Measurements from ENCODE around the gene TTC8.
"Not testable (repeated sequence)": the region's sequence is repeated elsewhere in the genome, so short reads cannot be mapped to it uniquely, and the experiment has no call there.

TTC8 gene

DNA sequence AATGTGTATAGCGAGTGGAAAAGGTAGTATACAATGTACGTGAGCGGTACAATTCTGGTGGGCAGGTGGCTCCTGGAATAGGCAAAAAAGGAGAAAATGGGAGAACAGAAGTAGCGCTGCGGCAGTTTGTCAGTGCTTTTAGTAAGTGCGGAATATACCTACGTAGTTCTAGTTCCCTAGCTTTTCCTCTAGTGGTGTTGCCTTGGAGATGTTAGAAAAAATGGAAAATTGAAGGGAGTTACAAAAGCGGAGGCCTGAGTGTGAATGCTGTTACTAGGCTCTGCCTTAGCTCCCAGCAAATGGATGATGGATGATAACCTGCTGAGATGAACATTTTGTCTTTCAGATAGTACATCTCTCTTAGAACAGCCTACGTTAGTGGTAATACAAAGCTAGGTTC lies 1.1 kb downstream of the TTC8 start:
- DNase-seq: no peak

- no peak for DNase-seq
Observed at GRCh38 chr14:88829188-88829587, 4.7 kb downstream of the TTC8 start.

DNA sequence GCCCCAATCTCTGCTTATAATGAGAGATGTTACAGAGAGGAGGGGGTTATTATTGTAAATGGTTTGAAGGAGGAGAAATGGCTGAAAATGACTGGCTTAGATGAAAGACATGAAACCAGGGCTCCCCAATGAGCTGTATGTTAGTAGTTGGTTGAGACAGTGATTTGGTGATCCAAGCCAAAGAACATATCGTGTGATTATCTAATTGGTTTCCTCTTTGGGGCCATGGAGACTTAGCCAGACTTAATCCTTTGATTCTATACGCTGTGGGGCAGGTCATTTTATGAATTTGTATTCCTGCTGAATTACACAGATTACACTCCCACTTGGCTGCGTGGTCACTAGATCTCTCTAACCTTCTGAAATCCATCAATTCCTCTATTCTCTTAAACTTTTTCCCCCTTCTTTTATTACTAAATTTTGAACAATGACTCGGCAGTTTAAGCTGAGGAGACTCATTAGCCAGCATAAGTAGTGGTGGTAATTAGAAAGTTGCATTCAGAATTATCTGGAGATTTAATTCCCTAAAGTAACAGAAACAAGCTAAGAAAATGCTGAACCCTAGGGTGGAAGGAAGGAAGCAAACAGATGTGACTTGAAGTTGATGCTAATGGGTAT lies 5.3 kb downstream of the TTC8 start:
- DNase-seq: no peak

DNA sequence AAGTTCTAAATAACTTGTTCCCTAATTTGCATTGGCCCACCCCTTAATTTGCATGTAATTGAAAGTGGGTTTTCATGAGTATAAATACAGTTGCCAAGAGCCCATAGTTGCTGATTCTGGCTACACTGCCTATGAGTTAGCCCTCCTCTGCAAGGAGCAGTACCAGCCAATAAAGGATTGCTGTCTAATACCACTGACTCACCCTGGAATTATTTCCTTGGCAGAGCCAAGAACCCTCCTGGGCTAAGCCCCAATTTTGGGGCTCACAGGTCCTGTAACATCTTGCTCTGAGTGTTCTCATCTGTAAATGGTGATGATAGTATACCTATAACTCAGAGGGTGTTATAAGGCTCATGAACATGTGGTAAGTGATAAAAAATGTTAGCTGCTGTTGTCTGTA lies 6.8 kb downstream of the TTC8 start:
- peak; percentile 36 for DNase-seq

DNA sequence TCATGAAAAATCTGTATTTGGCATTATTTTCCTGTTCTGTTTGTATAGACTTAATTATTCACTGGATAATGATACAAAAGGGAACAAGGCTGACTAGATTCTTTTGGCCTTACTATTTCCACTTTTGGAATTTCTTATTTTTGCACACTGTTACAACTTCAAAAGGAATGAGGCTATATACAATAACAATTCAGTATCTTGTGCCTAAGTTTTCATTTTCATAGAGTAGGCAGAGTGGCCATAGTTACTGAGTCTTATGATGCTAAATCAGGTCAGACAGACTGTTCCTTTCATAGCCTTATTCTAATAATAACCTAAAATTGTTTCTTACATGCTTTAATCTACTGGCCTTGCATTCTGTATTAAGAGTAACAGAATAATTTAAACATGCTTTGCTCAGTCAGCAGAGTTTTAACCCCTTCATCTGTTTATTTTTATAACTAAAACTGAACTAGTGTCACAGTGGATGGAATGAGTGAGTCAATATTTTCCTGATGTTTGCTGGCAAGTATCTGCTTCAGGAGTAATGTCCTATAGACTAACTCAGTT lies 10.5 kb downstream of the TTC8 start:
- no peak for DNase-seq

DNA sequence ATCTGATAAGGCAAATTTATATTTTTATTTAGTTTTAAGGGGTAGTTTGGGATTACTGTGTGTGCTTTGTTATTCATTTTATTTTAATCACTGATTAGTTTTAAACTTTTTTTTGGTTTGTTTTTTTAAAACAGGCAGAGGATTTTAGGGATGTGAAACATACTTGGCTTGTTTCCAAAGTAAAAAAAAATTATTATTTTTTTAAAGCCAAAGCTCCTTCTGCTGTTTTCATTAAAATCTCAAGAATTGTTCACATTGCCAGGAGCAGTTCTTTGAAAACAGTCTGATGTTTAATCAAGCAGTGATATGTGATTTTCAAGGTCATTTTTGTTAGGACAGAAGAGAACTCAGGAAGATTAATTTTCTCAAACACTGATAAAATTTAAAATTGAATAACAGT lies 11.2 kb downstream of the TTC8 start:
- DNase-seq: no peak

- DNase-seq: no peak
Observed at GRCh38 chr14:88837495-88837894, 13.0 kb downstream of the TTC8 start.

- DNase-seq: no peak
Observed at GRCh38 chr14:88838015-88838414, 13.6 kb downstream of the TTC8 start.

GRCh38 chr14:88840926-88841325 lies 16.5 kb downstream of the TTC8 start:
- DNase-seq: no peak

- no peak for DNase-seq
Observed at GRCh38 chr14:88841741-88842140, 17.3 kb downstream of the TTC8 start.

DNA sequence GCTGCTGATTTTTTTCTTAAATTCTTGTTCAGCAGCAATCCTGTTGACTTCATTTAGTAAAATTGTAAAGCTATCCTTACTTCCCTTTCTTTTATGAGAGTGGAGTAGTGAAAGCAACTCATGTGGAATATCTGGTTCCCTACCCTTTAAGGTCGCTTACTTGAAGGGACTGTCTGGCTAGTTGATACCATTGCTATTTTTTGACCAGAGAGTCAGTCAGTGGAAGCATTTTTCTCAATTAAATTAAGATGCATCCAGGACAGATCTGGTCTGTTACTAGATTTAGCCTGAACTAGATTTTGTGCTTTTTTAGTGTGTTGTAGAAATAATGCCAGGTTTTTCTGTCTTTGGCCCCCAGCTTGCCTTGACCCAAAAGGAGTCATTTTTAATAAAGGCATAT lies 18.0 kb downstream of the TTC8 start:
- no peak for DNase-seq

GRCh38 chr14:88844980-88845491 lies 20.6 kb downstream of the TTC8 start:
- no peak for DNase-seq

DNA sequence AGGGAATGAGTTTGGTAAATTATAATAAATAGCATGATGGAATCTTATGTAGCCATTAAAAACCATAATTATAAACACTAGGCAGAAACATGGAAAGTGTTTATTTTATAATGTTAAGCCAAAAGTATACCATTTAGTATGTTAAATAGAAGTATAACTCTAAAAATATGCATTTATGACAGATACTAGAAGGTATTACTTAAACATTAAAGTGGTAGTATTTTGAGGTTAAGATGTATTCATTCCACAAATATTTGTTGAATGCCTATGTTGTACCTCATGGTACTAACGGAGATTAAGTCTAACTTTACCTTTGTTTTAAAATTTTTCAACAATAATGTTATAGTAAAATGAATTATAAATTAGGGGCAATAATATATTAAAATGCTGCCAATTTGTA lies 24.1 kb downstream of the TTC8 start:
- DNase-seq: no peak

- no peak for DNase-seq
Observed at GRCh38 chr14:88849716-88850115, 25.3 kb downstream of the TTC8 start.

- DNase-seq: no peak
Observed at GRCh38 chr14:88851587-88851986, 27.1 kb downstream of the TTC8 start.

GRCh38 chr14:88852632-88853031 lies 28.2 kb downstream of the TTC8 start:
- no peak for DNase-seq

DNA sequence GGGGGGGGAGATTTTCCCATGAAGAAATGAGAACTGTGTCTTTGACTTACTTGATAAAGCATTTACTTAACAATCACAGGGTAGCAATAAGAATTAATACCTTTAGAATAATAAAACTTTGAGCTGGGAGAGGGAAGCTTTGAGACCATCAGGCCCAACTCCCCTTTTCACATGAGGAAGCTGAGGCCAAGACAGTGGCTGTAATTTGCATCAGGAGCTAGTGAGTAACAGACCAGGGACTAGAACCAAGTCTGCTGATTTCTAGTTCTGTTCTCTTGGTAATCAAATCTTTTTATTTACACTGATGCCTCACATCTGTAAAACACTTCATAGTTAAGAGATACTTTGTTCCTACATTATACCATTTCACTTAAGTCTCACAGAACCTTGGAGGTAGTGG lies 28.7 kb downstream of the TTC8 start:
- no peak for DNase-seq

DNA sequence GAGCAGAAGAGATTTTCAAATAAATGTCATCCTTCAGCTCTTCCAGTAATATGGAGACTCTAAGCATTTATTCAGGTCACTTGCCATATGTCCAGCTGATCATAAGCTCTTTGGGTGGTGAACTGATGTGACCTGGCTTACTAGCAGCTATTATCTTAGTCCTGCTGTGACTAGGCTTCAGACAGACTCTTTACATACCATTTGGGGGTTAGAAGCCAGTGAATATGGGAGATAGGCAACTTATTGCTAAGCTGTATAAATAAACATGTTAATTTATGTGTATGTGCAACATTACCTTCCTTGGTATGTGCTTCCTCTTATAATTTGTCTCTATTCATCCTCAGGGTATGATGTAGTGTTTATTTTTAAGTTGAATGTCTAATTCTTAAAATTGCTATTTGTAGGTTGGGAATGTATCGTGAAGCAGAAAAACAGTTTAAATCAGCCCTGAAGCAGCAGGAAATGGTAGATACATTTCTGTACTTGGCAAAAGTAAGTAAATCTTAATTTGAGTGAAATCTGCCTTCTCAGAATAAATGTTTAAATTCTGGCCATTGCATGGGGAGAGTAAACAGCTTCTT lies 32.4 kb downstream of the TTC8 start:
- DNase-seq: no peak

- DNase-seq: not testable (repeated sequence)
Observed at GRCh38 chr14:88857861-88858260, 33.4 kb downstream of the TTC8 start.

GRCh38 chr14:88859118-88859517 lies 34.7 kb downstream of the TTC8 start:
- DNase-seq: not testable (repeated sequence)

DNA sequence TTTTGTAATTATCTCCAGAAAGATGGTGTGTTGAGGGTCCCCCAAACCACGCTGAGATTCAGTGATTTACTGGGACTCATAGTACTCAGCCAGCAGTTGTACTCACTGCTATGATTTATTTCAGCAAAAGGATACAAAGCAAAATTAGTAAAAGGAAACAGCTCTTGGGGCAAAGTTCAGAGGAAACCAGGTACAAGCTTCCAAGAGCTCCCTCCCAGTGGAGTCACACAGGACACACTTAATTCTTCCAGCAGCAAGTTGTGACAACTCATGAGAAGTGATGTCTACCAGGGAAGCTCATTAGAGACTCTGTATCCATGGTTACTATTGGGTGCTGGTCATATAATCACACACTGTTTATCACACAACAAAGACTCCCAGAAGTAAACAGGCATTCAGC lies 38.7 kb downstream of the TTC8 start:
- no peak for DNase-seq

DNA sequence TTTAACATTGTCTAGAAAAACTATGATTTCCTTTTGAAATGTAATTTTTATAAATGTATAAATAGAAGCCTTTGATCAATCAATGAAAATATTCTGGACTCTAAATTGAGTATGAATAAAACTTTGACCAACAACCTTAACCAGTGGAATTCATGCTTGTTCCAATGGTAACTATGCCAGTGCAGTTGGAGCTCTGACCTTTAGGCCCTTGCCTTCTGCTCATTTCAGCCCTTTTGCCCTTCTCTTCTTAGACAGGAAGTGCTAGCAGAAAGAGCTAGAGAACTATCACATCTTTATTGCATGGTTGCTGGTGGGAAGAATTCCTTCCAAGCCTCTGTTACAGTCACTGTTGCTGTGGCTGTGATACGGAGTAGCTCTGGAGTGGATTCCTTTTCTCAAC lies 39.7 kb downstream of the TTC8 start:
- DNase-seq: no peak

- DNase-seq: no peak
Observed at GRCh38 chr14:88866305-88866704, 41.9 kb downstream of the TTC8 start.

DNA sequence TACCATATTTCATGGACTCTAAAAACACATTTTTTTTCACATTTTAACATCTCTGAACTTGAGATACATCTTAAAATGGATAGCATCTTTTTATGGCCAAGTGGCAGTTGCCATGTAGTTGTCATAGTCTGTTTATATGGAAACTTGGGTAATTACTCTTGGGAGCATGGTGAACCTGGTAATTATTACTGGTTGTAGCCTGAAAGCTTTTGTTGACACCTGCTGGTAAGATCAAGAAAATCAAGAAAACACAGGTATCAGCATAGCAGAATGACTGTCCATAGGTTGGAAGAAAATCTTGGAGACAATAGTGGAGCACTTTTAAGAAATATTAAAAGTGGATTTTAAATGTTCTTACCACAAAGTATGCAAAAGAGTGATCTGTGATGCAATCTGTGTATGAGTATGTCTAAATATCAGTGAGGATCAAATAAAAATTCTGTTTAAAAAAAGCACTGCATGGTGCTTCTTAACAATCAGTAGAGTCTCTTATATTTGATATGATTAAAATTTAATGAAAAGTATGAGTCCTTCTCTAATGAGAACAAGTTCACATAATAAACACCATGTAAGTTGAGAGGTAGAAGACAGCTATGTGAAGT lies 44.2 kb downstream of the TTC8 start:
- no peak for DNase-seq

Data from left hindlimb (tissue), 1 donor.